Hepatocyte (in vitro differentiated cells): Measurements from ENCODE around the gene POLK. TPM values are rescaled to one million over a fixed set of nuclear protein-coding genes. Genes with fewer than 3 reads are reported as not detected.

ENCODE experiments used
- DNase-seq: peaks from one replicate; pipeline ENCODE4 v3.0.0-alpha.2; 2016; ENCODE audit warnings: low spot score
- H2AFZ ChIP-seq: fragments of 200-600 bp; sonication (generic); 2 replicates; pipeline ENCODE4 v1.6.0; 2016; ENCODE audit warnings: antibody characterized with exemption, mild to moderate bottlenecking
- H3K27ac ChIP-seq: fragments of 200-600 bp; sonication (generic); 2 replicates; pipeline ENCODE4 v1.5.1; 2016; ENCODE audit warnings: mild to moderate bottlenecking
- H3K27me3 ChIP-seq: fragments of 200-600 bp; sonication (generic); 2 replicates; pipeline ENCODE4 v1.6.1; 2016
- H3K36me3 ChIP-seq: fragments of 200-600 bp; sonication (generic); replicated peaks from 2 replicates; pipeline ENCODE4 v1.5.1; 2016; ENCODE audit warnings: low read depth; ENCODE audit not compliant: insufficient read depth
- H3K4me1 ChIP-seq: fragments of 200-600 bp; sonication (generic); 2 replicates; pipeline ENCODE4 v1.5.1; 2016; ENCODE audit warnings: mild to moderate bottlenecking, moderate library complexity; ENCODE audit not compliant: insufficient read depth
- H3K4me2 ChIP-seq: fragments of 200-600 bp; sonication (generic); 2 replicates; pipeline ENCODE4 v1.6.0; 2016
- H3K4me3 ChIP-seq: fragments of 200-600 bp; sonication (generic); 2 replicates; pipeline ENCODE4 v1.5.1; 2016; ENCODE audit warnings: mild to moderate bottlenecking
- H3K79me2 ChIP-seq: fragments of 200-600 bp; sonication (generic); 2 replicates; pipeline ENCODE4 v1.6.0; 2017; ENCODE audit warnings: mild to moderate bottlenecking
- H3K9me2 ChIP-seq: fragments of 200-600 bp; sonication (generic); replicated peaks from 2 replicates; pipeline ENCODE4 v1.6.0; 2017; ENCODE audit warnings: mild to moderate bottlenecking; ENCODE audit not compliant: insufficient read depth
- H3K9me3 ChIP-seq: fragments of 200-600 bp; sonication (generic); 2 replicates; pipeline ENCODE4 v1.5.1; 2016; ENCODE audit warnings: low read depth, mild to moderate bottlenecking
- H4K20me1 ChIP-seq: fragments of 200-600 bp; sonication (generic); 2 replicates; pipeline ENCODE4 v1.6.0; 2016; ENCODE audit warnings: mild to moderate bottlenecking; ENCODE audit not compliant: insufficient read depth, poor library complexity, severe bottlenecking
- CTCF ChIP-seq: fragments of 200-600 bp; sonication (generic); IDR thresholded peaks from 2 replicates; pipeline ENCODE4 v1.5.1; 2016; ENCODE audit warnings: antibody characterized with exemption, mild to moderate bottlenecking; ENCODE audit not compliant: poor library complexity
- EZH2 ChIP-seq: fragments of 200-600 bp; sonication (generic); IDR thresholded peaks from 2 replicates; pipeline ENCODE4 v1.6.1; 2016; ENCODE audit warnings: antibody characterized with exemption, mild to moderate bottlenecking, borderline replicate concordance
- EZH2phosphoT487 ChIP-seq: fragments of 200-600 bp; sonication (generic); IDR thresholded peaks from one replicate; pipeline ENCODE4 v1.6.1; 2018; ENCODE audit warnings: antibody characterized with exemption, mild to moderate bottlenecking, low read depth, moderate library complexity; ENCODE audit not compliant: unreplicated experiment, severe bottlenecking
- WGBS: methylation state at CpG from one replicate; pipeline ENCODE4 v1.1.6; 2016; ENCODE audit warnings: low lambda C conversion rate; ENCODE audit errors: missing lambda C conversion rate; 5-methylcytosine and 5-hydroxymethylcytosine counted together
- polyA plus RNA-seq: library from polyadenylated mRNA; unstranded; fragments of >200 nt; fragmentation: Nextera tagmentation; extraction: Ambion mirVana; gene quantifications from 2 replicates; pipeline ENCODE4 v1.2.1, GENCODE V29; 2016
- total RNA-seq: library from RNA; depleted of rRNA; stranded (reverse); fragments of >200 nt; gene quantifications from 2 replicates; pipeline ENCODE4 v1.2.3, GENCODE V29; 2014

POLK gene
- total and polyA plus RNA-seq, 2 experiments from 2014 or later, result 9.0 to 27.1 TPM

- peaks cover 8% of the 10 kb centered on the region for H3K9me3 ChIP-seq
- no peak overlapping the region for H2AFZ ChIP-seq
- no peaks in the 10 kb centered on the region for H3K4me1 ChIP-seq
- WGBS, result 93% methylated on average over 6 of the region's 6 CpGs
- H3K27me3 ChIP-seq, result no peaks in the 10 kb centered on the region
- H4K20me1 ChIP-seq, result no peaks in the 10 kb centered on the region
- H3K9me2 ChIP-seq, result no peaks in the 10 kb centered on the region
- no peak for TF ChIP-seq EZH2
- no peak for TF ChIP-seq EZH2phosphoT487
- no peak for TF ChIP-seq CTCF
- peaks cover 93% of the 10 kb centered on the region for H3K79me2 ChIP-seq
- no peak overlapping the region for H3K4me3 ChIP-seq
- no peak overlapping the region for H3K27ac ChIP-seq
- no peak for DNase-seq
- no peak overlapping the region for H3K4me2 ChIP-seq
- no peaks in the 10 kb centered on the region for H3K36me3 ChIP-seq
Observed at GRCh38 chr5:75536694-75537360, 25.1 kb downstream of the POLK start.

DNA sequence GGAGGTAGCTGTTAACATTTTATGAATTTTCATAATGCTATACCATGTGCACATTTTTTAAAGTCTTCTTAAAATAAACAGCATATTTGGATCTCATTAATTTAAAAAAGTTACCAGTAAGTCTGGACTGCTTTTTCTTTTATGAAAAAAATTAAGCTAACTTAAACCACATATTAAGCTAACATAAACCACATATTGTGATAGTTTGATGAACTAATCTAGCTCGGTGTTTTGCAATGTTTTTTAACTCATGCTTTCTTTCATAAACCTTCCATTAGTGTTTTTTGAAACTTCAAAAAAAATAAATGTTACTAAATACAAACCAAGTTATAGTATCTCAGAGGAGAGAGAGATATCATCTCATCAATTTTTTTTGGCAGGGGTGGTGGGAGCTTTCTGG is 26.5 kb downstream of the POLK start:
- no peak for DNase-seq
- 79% methylated on average over 1 of the region's 1 CpG for WGBS
- no peaks in the 10 kb centered on the region for H3K27me3 ChIP-seq
- H3K9me3 ChIP-seq, result peaks cover 3% of the 10 kb centered on the region
- H2AFZ ChIP-seq, result no peak overlapping the region
- no peaks in the 10 kb centered on the region for H3K4me1 ChIP-seq
- no peaks in the 10 kb centered on the region for H3K36me3 ChIP-seq
- TF ChIP-seq CTCF, result no peak
- no peak for TF ChIP-seq EZH2
- no peak for TF ChIP-seq EZH2phosphoT487
- no peaks in the 10 kb centered on the region for H3K9me2 ChIP-seq
- H3K27ac ChIP-seq, result no peak overlapping the region
- H4K20me1 ChIP-seq, result no peaks in the 10 kb centered on the region
- H3K79me2 ChIP-seq, result peaks cover 92% of the 10 kb centered on the region
- no peak overlapping the region for H3K4me2 ChIP-seq
- H3K4me3 ChIP-seq, result no peak overlapping the region

DNA sequence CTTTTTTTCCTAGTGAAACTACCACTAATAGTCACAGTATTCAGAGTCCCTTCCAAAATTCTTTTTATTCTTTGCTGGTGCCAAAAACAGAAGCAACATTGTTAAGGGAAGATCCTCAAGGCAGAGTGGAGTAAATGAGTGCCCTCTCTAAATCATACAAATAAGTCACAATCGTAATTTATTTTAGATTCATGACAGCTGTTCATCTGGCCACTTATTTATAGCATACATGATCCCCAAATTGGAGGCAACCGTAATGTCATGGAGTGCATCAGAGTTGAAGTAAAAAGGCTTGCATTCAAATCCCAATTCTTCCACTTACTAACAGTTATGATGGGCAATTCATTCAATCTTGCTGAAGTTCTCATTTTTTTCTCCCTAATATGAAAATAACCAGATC is 33.4 kb downstream of the POLK start:
- peaks cover 37% of the 10 kb centered on the region for H3K79me2 ChIP-seq
- no peaks in the 10 kb centered on the region for H3K4me1 ChIP-seq
- H3K27ac ChIP-seq, result no peak overlapping the region
- no peaks in the 10 kb centered on the region for H3K9me2 ChIP-seq
- H3K4me3 ChIP-seq, result no peak overlapping the region
- 96% methylated on average over 2 of the region's 2 CpGs for WGBS
- H2AFZ ChIP-seq, result no peak overlapping the region
- no peaks in the 10 kb centered on the region for H3K27me3 ChIP-seq
- H4K20me1 ChIP-seq, result no peaks in the 10 kb centered on the region
- no peaks in the 10 kb centered on the region for H3K36me3 ChIP-seq
- no peak overlapping the region for H3K4me2 ChIP-seq
- H3K9me3 ChIP-seq, result no peaks in the 10 kb centered on the region
- DNase-seq, result no peak
- TF ChIP-seq EZH2 (no peak), CTCF (no peak), EZH2phosphoT487 (no peak)

DNA sequence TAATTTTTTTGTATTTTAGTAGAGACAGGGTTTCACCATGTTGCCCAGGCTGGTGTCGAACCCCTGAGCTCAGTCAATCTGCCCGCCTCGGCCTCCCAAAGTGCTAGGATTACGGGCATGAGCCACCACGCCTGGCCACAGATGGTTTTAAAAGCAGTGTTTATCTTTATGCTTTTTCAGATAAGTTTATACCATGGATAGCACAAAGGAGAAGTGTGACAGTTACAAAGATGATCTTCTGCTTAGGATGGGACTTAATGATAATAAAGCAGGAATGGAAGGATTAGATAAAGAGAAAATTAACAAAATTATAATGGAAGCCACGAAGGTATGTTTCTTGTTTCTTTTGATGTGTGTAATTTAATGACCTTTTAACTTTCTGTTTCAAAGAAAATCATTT is 35.1 kb downstream of the POLK start:
- 88% methylated on average over 6 of the region's 6 CpGs for WGBS
- Histone ChIP-seq H3K9me2 (no peaks in the 10 kb centered on the region), H3K4me2 (no peak overlapping the region), H3K79me2 (peaks cover 21% of the 10 kb centered on the region), H3K27me3 (no peaks in the 10 kb centered on the region), H4K20me1 (no peaks in the 10 kb centered on the region), H3K27ac (no peak overlapping the region), H3K36me3 (no peaks in the 10 kb centered on the region), H3K9me3 (no peaks in the 10 kb centered on the region), H3K4me1 (no peaks in the 10 kb centered on the region), H2AFZ (no peak overlapping the region), H3K4me3 (no peak overlapping the region)
- no peak for DNase-seq
- TF ChIP-seq EZH2, result no peak
- TF ChIP-seq EZH2phosphoT487, result no peak
- no peak for TF ChIP-seq CTCF
